ENCODE measurements around the gene NSD2. TPM values are rescaled to one million over a fixed set of nuclear protein-coding genes. Genes with fewer than 3 reads are reported as not detected.

Gene NSD2
- total RNA-seq, 4 donors from 2014 or later: 56.0 to 255 (median 98.9) TPM

Small RNA genes lying within 50 kb of the gene (small RNA-seq; reads per million reads assigned to genes)
- 275 to 554 reads per million in 2 donors for gene SCARNA22

Other genes starting within 250 kb of the NSD2 start
- 1 to 10 TPM in 3 of 4 donors, not detected in 1; 1.5 to 8.3 (median 1.8) TPM for gene FAM53A, start 187.1 kb upstream of the NSD2 start, total RNA-seq
- gene SLBP, start 159.1 kb upstream of the NSD2 start, total RNA-seq: 10 to 100 TPM; 18.4 to 86.6 (median 26.2) TPM
- 100 to 1,000 TPM in 1 of 4 donors, 10 to 100 TPM in 3; 28.9 to 106 (median 67.1) TPM for gene TMEM129, start 150.1 kb upstream of the NSD2 start, total RNA-seq
- gene TACC3, start 149.9 kb upstream of the NSD2 start, total RNA-seq: 100 to 1,000 TPM in 1 of 4 donors, 10 to 100 TPM in 3; 19.1 to 138 (median 28.0) TPM
- gene FGFR3, start 78.1 kb upstream of the NSD2 start, total RNA-seq: 100 to 1,000 TPM in 2 of 4 donors, 10 to 100 TPM in 2; 45.4 to 168 (median 92.4) TPM
- gene LETM1, start 15.2 kb upstream of the NSD2 start, total RNA-seq: 100 to 1,000 TPM in 3 of 4 donors, 10 to 100 TPM in 1; 93.3 to 151 (median 121) TPM
- 10 to 100 TPM; 27.7 to 56.9 (median 42.8) TPM for gene NELFA, start 137.6 kb downstream of the NSD2 start, total RNA-seq
- gene NAT8L, start 187.9 kb downstream of the NSD2 start, total RNA-seq: under 1 TPM in 1 of 4 donors, not detected in 3; 0.27 TPM

Measured in Peyer's patch (tissue), 4 donors.